OCI-LY7 (cell line): ENCODE data around the gene CTNND2. TPM values are rescaled to one million over a fixed set of nuclear protein-coding genes. Genes with fewer than 3 reads are reported as not detected.

ENCODE experiments used
- BruUV-seq: library from RNA; stranded (reverse); fragments of 400-500 nt; replicated peaks from 2 replicates; lab custom pipeline; 2021; lab: Mats Ljungman, UMichigan
- CTCF ChIA-PET: fragments of 300-600 bp; sonication (Branson Sonifier 250); formaldehyde crosslinking; loops from one replicate; lab custom pipeline; 2022; ENCODE audit warnings: antibody characterized with exemption; ENCODE audit not compliant: unreplicated experiment; lab: Charles Lee
- POLR2A ChIA-PET: fragments of 300-600 bp; sonication (Branson Sonifier 250); formaldehyde crosslinking; loops from one replicate; lab custom pipeline; 2022; ENCODE audit warnings: antibody characterized with exemption; lab: Charles Lee
- DNase-seq: peaks from one replicate; pipeline ENCODE4 v3.0.0-alpha.2; 2015; ENCODE audit warnings: low spot score
- H2AFZ ChIP-seq: fragments of 200-600 bp; sonication (generic), shearing (Covaris generic); 2 replicates; pipeline ENCODE4 v1.6.1; 2014; ENCODE audit warnings: mild to moderate bottlenecking, antibody characterized with exemption, low read length, moderate library complexity
- H3K27ac ChIP-seq: fragments of 200-600 bp; sonication (generic); 2 replicates; pipeline ENCODE4 v1.5.1; 2014; ENCODE audit warnings: mixed run types, low read depth, mild to moderate bottlenecking, moderate library complexity, low read length, inconsistent platforms; ENCODE audit not compliant: poor library complexity, severe bottlenecking
- H3K36me3 ChIP-seq: fragments of 200-600 bp; sonication (generic); 2 replicates; pipeline ENCODE4 v1.6.1; 2014; ENCODE audit warnings: mild to moderate bottlenecking, antibody characterized with exemption, low read length, moderate library complexity, mixed read lengths; ENCODE audit not compliant: insufficient read depth
- H3K4me1 ChIP-seq: fragments of 200-600 bp; sonication (generic); 2 replicates; pipeline ENCODE4 v1.5.1; 2014; ENCODE audit warnings: mild to moderate bottlenecking, low read length; ENCODE audit not compliant: insufficient read depth, poor library complexity, severe bottlenecking
- H3K4me2 ChIP-seq: fragments of 200-600 bp; sonication (generic); 2 replicates; pipeline ENCODE4 v1.6.1; 2014; ENCODE audit warnings: mild to moderate bottlenecking, low read length
- H3K4me3 ChIP-seq: fragments of 200-600 bp; sonication (generic); 2 replicates; pipeline ENCODE4 v1.5.1; 2014; ENCODE audit warnings: mild to moderate bottlenecking, low read depth, low read length; ENCODE audit not compliant: poor library complexity, severe bottlenecking
- H3K79me2 ChIP-seq: fragments of 200-600 bp; sonication (generic); 2 replicates; pipeline ENCODE4 v1.6.1; 2016; ENCODE audit warnings: low read depth, mild to moderate bottlenecking, low read length, moderate library complexity, mixed read lengths; ENCODE audit not compliant: insufficient read depth
- H3K9me2 ChIP-seq: fragments of 200-600 bp; sonication (generic); 2 replicates; pipeline ENCODE4 v1.6.1; 2016; ENCODE audit warnings: mild to moderate bottlenecking, low read length, mixed read lengths; ENCODE audit not compliant: insufficient read depth
- H3K9me3 ChIP-seq: fragments of 200-600 bp; sonication (generic); 2 replicates; pipeline ENCODE4 v1.6.1; 2014; ENCODE audit warnings: mild to moderate bottlenecking, mixed run types, low read length, mixed read lengths
- H4K20me1 ChIP-seq: fragments of 200-600 bp; sonication (generic); 2 replicates; pipeline ENCODE4 v1.6.1; 2014; ENCODE audit warnings: mild to moderate bottlenecking, antibody characterized with exemption, low read length, moderate library complexity, mixed read lengths; ENCODE audit not compliant: insufficient read depth
- EZH2phosphoT487 ChIP-seq: fragments of 200-600 bp; sonication (generic); IDR thresholded peaks from 2 replicates; pipeline ENCODE4 v1.6.1; 2018; ENCODE audit warnings: low read depth, borderline replicate concordance, mild to moderate bottlenecking, mixed run types, antibody characterized with exemption, low read length, moderate library complexity, mixed read lengths
- intact Hi-C: fragments of 100-400 bp; cut with micrococcal nuclease; formaldehyde crosslinking; loops from one replicate; pipeline ENCODE4 v1.10.0; 2022; ENCODE audit not compliant: unreplicated experiment
- total RNA-seq, 2 experiments: library from RNA; depleted of rRNA in 1 of 2; stranded (reverse); fragments of >200 nt in 1 of 2; shearing (Covaris generic) in 1 of 2; gene quantifications; 2 replicates each; pipeline ENCODE4 v1.2.3, GENCODE V29; 2014 to 2022
- TF ChIP-seq, protein P1 (sequence below): fragments of 200-600 bp; sonication (generic); conservative IDR thresholded peaks from 2 replicates; pipeline ENCODE4 v1.5.1; 2014; ENCODE audit warnings: mild to moderate bottlenecking, antibody characterized with exemption, low read length, moderate library complexity, mixed read lengths

CTNND2 gene
- total RNA-seq, 2 experiments from 2014 or later, result not detected

GRCh38 chr5:10969684-10970180, 934.5 kb downstream of the CTNND2 start:
- no peaks in the 10 kb centered on the region for H3K9me3 ChIP-seq
- ChIA-PET CTCF (no interaction called here), POLR2A (no interaction called here)
- no peaks in the 10 kb centered on the region for H3K36me3 ChIP-seq
- H3K4me2 ChIP-seq, result no peak overlapping the region
- intact Hi-C loops, result no loop called here
- H2AFZ ChIP-seq, result no peak overlapping the region
- no peak for DNase-seq
- H3K4me3 ChIP-seq, result no peak overlapping the region
- H4K20me1 ChIP-seq, result no peaks in the 10 kb centered on the region
- TF ChIP-seq, protein P1, sequence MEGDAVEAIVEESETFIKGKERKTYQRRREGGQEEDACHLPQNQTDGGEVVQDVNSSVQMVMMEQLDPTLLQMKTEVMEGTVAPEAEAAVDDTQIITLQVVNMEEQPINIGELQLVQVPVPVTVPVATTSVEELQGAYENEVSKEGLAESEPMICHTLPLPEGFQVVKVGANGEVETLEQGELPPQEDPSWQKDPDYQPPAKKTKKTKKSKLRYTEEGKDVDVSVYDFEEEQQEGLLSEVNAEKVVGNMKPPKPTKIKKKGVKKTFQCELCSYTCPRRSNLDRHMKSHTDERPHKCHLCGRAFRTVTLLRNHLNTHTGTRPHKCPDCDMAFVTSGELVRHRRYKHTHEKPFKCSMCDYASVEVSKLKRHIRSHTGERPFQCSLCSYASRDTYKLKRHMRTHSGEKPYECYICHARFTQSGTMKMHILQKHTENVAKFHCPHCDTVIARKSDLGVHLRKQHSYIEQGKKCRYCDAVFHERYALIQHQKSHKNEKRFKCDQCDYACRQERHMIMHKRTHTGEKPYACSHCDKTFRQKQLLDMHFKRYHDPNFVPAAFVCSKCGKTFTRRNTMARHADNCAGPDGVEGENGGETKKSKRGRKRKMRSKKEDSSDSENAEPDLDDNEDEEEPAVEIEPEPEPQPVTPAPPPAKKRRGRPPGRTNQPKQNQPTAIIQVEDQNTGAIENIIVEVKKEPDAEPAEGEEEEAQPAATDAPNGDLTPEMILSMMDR, result no peak
- no peak for TF ChIP-seq EZH2phosphoT487
- H3K4me1 ChIP-seq, result no peaks in the 10 kb centered on the region
- no peak overlapping the region for H3K27ac ChIP-seq
- BruUV-seq, result no TSS peak
- no peaks in the 10 kb centered on the region for H3K9me2 ChIP-seq
- no peaks in the 10 kb centered on the region for H3K79me2 ChIP-seq

DNA sequence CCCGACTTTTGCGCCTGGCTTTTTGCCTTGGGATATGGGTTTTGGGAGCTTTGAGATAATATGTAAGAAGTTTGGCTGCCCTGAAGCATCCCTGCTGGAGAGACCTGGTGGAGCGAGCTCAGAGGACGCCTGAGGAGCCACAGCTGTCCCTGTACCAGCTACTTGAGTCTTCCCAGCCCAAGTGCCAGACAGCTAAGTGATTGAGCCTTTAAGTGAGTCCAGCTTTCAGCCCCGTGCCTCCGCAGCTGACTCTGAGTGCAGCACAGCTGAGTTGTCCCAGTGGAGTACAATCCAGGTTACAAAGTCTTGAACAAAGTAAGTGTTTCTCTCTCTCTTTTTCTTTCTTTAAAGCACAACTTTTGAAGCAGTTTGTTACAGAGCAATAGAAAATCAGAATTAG, 939.4 kb downstream of the CTNND2 start:
- ChIA-PET CTCF (interaction anchor here (0.6 kb wide), 1 partner anchor 157 kb away, joined by 3 read pairs; no protein-coding TSS in a partner anchor), POLR2A (interaction anchor here (0.6 kb wide), 1 partner anchor 1392 kb away, joined by 3 read pairs; no protein-coding TSS in a partner anchor)
- no peaks in the 10 kb centered on the region for H3K9me2 ChIP-seq
- no peaks in the 10 kb centered on the region for H3K4me1 ChIP-seq
- H3K4me2 ChIP-seq, result no peak overlapping the region
- H3K79me2 ChIP-seq, result no peaks in the 10 kb centered on the region
- no peaks in the 10 kb centered on the region for H4K20me1 ChIP-seq
- TF ChIP-seq, protein P1, result no peak
- no peak for TF ChIP-seq EZH2phosphoT487
- H2AFZ ChIP-seq, result no peak overlapping the region
- no peak overlapping the region for H3K27ac ChIP-seq
- intact Hi-C loops, result no loop called here
- H3K9me3 ChIP-seq, result no peaks in the 10 kb centered on the region
- H3K4me3 ChIP-seq, result no peak overlapping the region
- H3K36me3 ChIP-seq, result no peaks in the 10 kb centered on the region
- no TSS peak for BruUV-seq
- DNase-seq, result no peak

DNA sequence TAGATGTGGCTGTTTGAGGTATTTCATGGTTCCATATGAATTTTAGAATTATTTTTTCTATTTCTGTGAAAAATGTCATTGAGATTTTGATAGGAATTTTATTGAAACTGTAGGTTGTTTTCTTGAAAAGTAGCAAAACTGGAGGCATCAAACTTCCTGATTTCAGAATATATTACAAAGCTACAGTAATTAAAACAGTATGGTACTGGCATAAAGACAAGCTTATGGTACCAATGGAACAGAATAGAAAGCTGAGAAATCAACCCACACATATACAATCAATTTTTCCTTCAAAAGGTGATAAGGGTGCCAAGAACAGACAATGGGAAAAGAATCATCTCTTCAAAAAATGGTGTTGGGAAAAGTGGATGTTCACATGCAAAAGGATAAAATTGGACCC, 945.5 kb downstream of the CTNND2 start:
- intact Hi-C loops, result no loop called here
- Histone ChIP-seq H3K36me3 (no peaks in the 10 kb centered on the region), H3K9me3 (peaks cover 7% of the 10 kb centered on the region), H3K4me1 (no peaks in the 10 kb centered on the region), H3K79me2 (no peaks in the 10 kb centered on the region), H3K4me2 (no peak overlapping the region), H2AFZ (no peak overlapping the region), H3K27ac (no peak overlapping the region), H4K20me1 (no peaks in the 10 kb centered on the region), H3K4me3 (no peak overlapping the region), H3K9me2 (no peaks in the 10 kb centered on the region)
- POLR2A ChIA-PET, result no interaction called here
- no peak for TF ChIP-seq EZH2phosphoT487
- TF ChIP-seq, protein P1, result no peak
- BruUV-seq, result no TSS peak
- DNase-seq, result no peak
- CTCF ChIA-PET, result no interaction called here
